Measurements from ENCODE around the gene CPLX1.

Gene CPLX1

GRCh38 chr4:831483-831805 is 5.5 kb upstream of the CPLX1 start:
- DNase-seq, result no peak

GRCh38 chr4:830601-831482 is 4.9 kb upstream of the CPLX1 start:
- no peak for DNase-seq

- DNase-seq, result no peak
Measured at GRCh38 chr4:829761-830600, 4.1 kb upstream of the CPLX1 start.

- no peak for DNase-seq
Measured at GRCh38 chr4:829291-829690, 3.4 kb upstream of the CPLX1 start.

GRCh38 chr4:828641-829271 is 2.8 kb upstream of the CPLX1 start:
- no peak for DNase-seq

GRCh38 chr4:827209-828081 is 1.5 kb upstream of the CPLX1 start:
- DNase-seq, result no peak

- no peak for DNase-seq
Measured at GRCh38 chr4:826508-827208, 729 bp upstream of the CPLX1 start.

GRCh38 chr4:825063-825970 is 612 bp downstream of the CPLX1 start:
- DNase-seq, result no peak

- DNase-seq, result no peak
Measured at GRCh38 chr4:824461-825062, 1.4 kb downstream of the CPLX1 start.

- DNase-seq, result no peak
Measured at GRCh38 chr4:823761-824460, 2.0 kb downstream of the CPLX1 start.

- DNase-seq, result no peak
Measured at GRCh38 chr4:823176-823760, 2.7 kb downstream of the CPLX1 start.

- no peak for DNase-seq
Measured at GRCh38 chr4:822361-823175, 3.4 kb downstream of the CPLX1 start.

GRCh38 chr4:821631-822030 is 4.3 kb downstream of the CPLX1 start:
- no peak for DNase-seq

- DNase-seq, result no peak
Measured at GRCh38 chr4:821181-821591, 4.7 kb downstream of the CPLX1 start.

GRCh38 chr4:820230-821172 is 5.4 kb downstream of the CPLX1 start:
- no peak for DNase-seq

GRCh38 chr4:819401-820229 is 6.3 kb downstream of the CPLX1 start:
- DNase-seq, result no peak

Data from DMS153 (cell line).